ENCODE measurements around the gene CDK15.

Gene CDK15

DNA sequence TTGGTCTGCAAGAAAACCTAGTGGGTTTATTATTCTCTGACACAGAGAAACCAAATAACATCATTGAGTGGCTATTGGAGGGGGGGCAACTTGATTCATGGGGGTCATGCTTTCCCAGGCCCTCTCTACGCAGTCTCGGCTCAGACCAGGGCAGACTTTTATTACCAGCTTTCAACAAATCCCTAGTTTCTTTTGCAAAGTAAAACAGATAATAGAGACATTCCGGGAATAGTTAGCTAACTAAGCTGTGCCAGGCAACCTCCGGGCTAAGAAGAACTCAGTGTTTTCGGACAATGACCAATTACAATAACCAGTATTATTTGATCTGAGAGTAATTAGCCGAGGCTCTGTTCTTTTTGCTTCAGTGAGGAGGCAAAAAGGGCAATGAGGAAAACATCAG lies 66.3 kb downstream of the CDK15 start:
- DNase-seq (ENCODE audit: low read depth): no peak

- DNase-seq (ENCODE audit: low read depth): no peak
Observed at GRCh38 chr2:201879996-201880395, 73.7 kb downstream of the CDK15 start.

GRCh38 chr2:201880579-201880978 lies 74.2 kb downstream of the CDK15 start:
- no peak for DNase-seq (ENCODE audit: low read depth)

- DNase-seq (ENCODE audit: low read depth): peak; percentile 33
Observed at GRCh38 chr2:201880993-201881611, 74.8 kb downstream of the CDK15 start.

DNA sequence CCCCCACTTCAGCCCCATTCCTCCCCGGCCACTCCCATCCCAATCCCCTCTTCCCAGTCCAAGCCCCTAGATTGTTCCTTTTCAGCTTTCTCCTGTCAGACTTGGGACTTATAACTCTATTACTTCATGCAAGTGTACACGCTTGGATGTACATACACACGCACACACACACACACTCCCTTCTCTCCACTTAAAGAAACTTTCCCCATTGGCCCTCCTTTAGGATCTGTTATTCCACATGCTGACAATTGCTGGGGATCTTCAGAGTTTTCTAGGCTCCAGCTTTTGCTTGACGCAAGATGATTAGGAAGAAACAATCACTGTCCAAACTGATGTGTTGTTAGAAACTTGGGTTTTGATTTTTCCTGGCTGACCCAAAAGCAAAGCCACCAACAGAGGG lies 75.4 kb downstream of the CDK15 start:
- no peak for DNase-seq (ENCODE audit: low read depth)

DNA sequence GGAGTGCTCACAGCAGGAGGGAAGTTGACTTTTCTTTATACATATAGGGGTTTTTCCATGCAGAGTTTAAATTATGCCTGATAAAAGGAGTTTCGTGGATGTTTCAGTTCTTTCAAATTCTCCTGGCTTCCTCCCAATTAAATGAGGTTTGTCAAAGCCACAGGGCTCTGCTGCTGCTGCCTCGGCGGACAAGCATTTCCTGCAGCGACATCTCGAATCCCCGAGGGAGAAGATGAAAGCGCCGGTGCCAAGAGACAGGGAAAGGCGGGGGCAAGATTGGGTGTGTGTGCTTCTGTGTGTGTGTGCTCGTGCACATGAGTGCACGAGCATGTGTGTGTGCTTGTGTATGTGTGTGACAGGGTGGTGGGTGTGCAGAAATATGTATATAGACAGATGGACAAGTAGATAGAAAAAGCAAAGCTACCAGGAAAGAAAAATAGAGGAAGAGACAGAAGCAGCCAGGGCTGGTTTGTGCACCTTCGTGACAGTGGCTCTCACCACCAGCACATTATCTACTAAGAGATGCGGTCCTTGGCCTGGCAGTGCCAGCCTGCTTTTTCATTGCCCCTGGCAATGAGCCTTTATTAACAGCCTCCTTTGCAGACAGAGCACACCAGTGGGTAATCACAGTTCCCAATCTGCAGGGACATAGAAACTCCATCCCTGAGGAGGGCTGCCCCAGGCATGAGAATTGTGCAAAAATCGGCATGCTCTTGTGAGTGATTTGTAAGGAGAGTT lies 76.2 kb downstream of the CDK15 start:
- peak; percentile 13 for DNase-seq (ENCODE audit: low read depth)

GRCh38 chr2:201883606-201884369 lies 77.5 kb downstream of the CDK15 start:
- no peak for DNase-seq (ENCODE audit: low read depth)

GRCh38 chr2:201886504-201886903 lies 80.2 kb downstream of the CDK15 start:
- DNase-seq (ENCODE audit: low read depth): no peak

DNA sequence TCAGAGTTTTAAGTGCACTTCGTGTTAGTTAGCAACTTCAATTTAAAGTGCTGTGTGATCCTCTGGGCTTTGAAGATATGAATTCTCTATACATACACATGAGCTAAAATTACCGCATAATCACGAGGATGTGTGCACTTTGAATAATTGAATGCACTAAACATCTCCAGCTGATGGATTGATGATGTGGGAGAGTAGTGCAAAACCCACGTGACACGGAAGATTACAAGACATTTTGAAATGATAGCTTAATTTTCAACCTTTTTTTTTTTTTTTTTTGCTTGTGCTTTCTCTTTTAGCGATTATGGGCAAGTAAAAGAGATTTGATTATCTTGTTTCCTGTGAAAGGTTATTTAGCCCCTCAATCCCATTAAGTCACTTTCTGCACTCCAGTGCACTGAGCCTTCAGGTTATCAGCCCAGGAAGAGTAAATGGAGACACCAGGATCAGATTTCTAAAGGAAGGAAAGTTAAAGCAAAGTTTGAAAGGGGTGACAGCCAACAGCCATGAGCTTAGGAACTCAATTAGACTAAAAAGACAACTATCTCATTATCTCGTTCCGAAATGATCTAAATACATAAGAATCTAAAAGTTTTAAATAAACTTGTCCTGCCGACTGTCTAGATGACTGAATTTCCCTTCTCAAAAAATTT lies 81.6 kb downstream of the CDK15 start:
- no peak for DNase-seq (ENCODE audit: low read depth)

DNA sequence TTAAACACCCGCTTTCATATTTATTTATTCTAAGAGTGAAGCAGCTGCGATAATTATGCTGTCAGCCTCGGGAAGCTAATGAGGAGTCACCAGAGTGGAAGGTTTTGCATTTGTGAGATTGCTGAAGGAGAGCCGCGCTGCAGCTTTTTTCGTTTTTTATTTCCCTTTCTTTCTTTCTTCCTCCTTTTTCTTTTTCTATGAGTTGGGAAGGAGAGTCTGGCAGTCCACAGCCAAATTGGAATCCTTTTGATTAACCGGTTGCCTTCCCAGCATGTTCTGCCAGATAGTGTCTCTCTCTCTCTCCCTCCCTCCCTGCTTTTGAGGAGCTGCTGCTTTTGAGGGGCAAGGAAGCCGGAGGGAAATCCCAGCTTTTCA lies 82.1 kb downstream of the CDK15 start:
- no peak for DNase-seq (ENCODE audit: low read depth)

DNA sequence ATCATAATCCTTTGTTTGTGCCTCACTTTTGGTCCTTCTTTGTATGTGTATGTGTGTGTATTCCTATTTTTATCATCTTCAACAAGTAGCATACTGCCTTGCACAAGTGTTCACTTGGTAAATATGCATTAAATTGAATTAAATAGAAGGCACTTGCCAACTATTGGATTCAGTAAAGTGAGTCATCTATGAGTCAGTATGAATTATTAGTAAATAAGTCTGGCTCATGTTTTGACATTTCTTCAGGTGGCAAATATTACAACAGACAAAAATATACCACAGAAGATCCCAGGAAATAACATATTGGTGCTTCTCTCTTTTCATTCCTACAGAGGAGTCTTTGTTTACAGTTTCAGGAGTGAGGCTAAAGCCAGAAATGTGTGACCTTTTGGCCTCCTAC lies 84.1 kb downstream of the CDK15 start:
- peak; percentile 25 for DNase-seq (ENCODE audit: low read depth)

DNA sequence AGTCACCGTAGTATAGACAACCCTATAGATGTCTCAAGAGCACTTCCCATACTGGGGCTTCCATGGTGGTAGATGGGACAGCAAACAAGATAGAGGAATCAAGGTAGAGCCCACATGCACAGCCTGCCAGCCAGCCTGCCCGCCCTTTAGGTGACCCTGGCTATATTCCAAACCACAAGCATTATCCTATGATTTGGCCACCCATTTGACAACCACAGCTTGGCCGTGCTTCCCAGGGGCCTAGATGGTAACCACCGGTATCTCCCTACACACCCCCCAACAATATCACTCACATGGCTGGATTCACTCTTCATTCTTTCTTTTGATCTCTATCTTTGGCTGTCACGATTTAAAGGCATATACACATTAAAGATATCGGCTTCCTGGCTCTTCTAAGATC lies 85.3 kb downstream of the CDK15 start:
- DNase-seq (ENCODE audit: low read depth): no peak

- DNase-seq (ENCODE audit: low read depth): no peak
Observed at GRCh38 chr2:201892516-201892915, 86.2 kb downstream of the CDK15 start.

DNA sequence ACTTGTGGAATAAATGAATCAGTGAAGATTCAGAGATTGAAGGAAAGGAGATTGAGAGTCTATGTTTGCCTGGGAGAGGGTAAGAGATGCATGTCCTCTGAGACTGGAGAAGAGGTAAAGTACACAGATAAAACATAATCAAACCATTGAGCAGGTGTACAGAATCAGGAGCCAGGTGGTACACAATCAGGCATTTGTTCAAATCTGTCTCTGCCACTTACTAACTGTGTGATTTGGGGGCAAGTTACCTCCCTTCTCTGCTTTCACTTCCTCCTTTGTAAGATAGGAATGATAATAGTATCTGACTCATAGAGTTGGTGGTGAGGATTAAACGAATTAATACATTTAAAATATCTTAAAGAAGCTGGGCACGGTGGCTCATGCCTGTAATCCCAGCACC lies 94.0 kb downstream of the CDK15 start:
- no peak for DNase-seq (ENCODE audit: low read depth)

- DNase-seq (ENCODE audit: low read depth): no peak
Observed at GRCh38 chr2:201901786-201902185, 95.4 kb downstream of the CDK15 start.

- no peak for DNase-seq (ENCODE audit: low read depth)
Observed at GRCh38 chr2:201904538-201905420, 98.4 kb downstream of the CDK15 start.

- no peak for DNase-seq (ENCODE audit: low read depth)
Observed at GRCh38 chr2:201906777-201907562, 100.6 kb downstream of the CDK15 start.

GRCh38 chr2:201907563-201907881 lies 101.2 kb downstream of the CDK15 start:
- DNase-seq (ENCODE audit: low read depth): no peak

- DNase-seq (ENCODE audit: low read depth): no peak
Observed at GRCh38 chr2:201908901-201909300, 102.6 kb downstream of the CDK15 start.

DNA sequence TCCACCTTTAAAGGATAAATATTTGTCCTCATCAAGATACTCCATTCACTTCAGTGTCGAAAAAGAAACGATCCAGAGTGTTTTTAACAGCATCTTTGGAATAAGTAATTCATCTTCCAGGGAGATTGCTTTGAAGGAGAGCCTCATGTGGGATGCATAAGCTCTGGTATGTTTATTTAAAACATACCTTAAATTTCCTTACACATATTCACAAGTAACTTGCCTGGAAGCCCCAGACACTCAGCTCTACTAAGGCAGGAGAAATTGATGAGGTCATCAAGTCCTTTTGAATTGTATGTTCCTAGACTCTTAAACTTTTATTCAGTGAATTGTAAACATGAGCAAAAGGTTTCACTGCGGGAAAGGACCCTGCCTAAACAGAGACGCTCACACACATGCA lies 103.0 kb downstream of the CDK15 start:
- peak; percentile 67 for DNase-seq (ENCODE audit: low read depth)

- DNase-seq (ENCODE audit: low read depth): peak; percentile 59
Observed at GRCh38 chr2:201909961-201910361, 103.6 kb downstream of the CDK15 start.

Data from fibroblast of gingiva (primary cell).